ENCODE measurements around the gene FHL1. TPM values are rescaled to one million over a fixed set of nuclear protein-coding genes. Genes with fewer than 3 reads are reported as not detected.
"Not testable (repeated sequence)": the region's sequence is repeated elsewhere in the genome, so short reads cannot be mapped to it uniquely, and the experiment has no call there.

Gene FHL1
- polyA plus RNA-seq, 3 donors = 58.4 to 67.9 (median 65.0) TPM

DNA sequence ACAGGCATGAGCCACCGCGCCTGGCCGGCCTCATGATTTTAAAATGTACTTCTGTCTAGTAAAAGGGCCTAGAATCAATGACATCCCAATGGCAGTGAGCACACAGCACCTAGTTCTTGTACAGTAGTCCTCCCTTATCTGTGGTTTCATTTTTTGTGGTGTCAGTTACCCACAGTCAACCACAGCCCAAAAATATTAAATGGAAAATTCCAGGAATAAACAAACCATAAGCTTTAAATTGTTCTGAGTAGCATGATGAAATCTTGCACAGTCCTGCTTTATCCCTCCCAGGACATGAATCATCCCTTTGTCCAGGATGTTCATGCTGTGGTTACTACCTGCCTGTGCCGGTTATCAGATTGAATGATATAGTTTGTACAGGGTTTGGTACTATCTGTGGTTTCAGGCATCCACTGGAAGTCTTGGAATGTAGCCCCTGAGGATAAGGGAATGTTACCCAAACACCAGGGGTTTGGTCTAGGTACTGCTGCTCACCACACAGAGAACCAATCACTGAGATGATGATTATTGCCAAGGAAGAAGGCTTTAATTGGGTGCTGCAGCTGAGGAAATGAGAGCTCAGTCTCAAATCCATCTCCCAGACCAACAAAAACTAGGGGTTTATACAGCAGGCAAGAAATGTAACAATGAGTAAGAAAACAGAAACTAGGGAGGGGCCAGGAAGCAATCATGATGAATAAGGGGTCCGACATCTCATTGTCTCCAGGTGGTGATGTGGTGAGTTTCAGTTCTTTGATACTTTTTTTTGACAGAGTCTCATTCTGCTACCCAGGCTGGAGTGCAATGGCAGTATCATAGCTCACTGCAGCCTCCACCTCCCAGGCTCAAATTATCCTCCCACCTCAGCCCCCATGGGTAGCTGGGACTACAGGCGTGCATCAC lies 16.2 kb upstream of the FHL1 start:
- no peak for DNase-seq (ENCODE audit: extremely low read depth in 1 of 11, low read depth in 9 of 11, low spot score in 4 of 11)

GRCh38 chrX:136138939-136139338 lies 8.4 kb upstream of the FHL1 start:
- DNase-seq (ENCODE audit: extremely low read depth in 1 of 11, low read depth in 9 of 11, low spot score in 4 of 11) = no peak

- no peak for DNase-seq (ENCODE audit: extremely low read depth in 1 of 11, low read depth in 9 of 11, low spot score in 4 of 11)
Measured at GRCh38 chrX:136141569-136141968, 5.8 kb upstream of the FHL1 start.

DNA sequence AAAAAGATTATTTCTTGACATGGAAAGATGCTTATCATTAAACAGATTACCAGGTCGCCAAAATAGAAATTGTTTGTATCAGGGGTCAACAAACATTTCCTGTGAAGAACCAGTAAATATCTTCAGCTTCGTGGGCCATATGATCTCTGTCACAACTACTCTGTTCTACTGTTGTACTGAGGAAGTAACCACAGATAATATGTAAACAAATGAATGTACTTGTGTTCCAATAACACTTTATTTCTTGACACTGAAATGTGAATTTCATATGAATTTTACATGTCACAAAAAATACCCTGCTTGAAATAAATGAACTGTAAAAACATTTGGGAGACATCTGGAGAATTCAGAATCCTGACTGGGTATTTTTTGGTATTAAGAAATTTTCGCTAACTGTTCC lies 4.7 kb upstream of the FHL1 start:
- DNase-seq (ENCODE audit: extremely low read depth in 1 of 11, low read depth in 9 of 11, low spot score in 4 of 11) = no peak

DNA sequence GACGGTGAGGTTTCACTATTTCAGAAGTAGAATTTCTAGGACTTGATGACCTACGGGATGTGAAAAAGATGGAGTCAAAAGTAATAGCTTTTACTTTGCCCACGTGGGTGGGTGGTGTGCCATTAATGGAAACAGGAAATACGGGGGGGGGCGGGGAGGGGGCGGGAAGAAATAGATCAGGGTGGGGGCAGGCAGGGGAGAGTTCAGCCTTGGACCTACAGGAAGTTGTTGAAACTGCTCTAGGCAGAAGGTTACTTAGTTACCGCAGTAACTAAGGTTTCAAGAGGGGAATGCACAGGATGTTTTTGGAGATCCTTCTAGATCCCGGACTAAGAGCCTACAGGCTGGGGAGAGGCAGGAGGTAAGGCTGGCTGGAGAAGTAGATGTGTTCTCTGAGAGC lies 3.6 kb upstream of the FHL1 start:
- no peak for DNase-seq (ENCODE audit: extremely low read depth in 1 of 11, low read depth in 9 of 11, low spot score in 4 of 11)

- no peak for DNase-seq (ENCODE audit: extremely low read depth in 1 of 11, low read depth in 9 of 11, low spot score in 4 of 11)
Measured at GRCh38 chrX:136146614-136147314, 569 bp upstream of the FHL1 start.

GRCh38 chrX:136147976-136148375 lies 643 bp downstream of the FHL1 start:
- DNase-seq (ENCODE audit: extremely low read depth in 1 of 11, low read depth in 9 of 11, low spot score in 4 of 11) = no peak

- DNase-seq (ENCODE audit: extremely low read depth in 1 of 11, low read depth in 9 of 11, low spot score in 4 of 11) = no peak
Measured at GRCh38 chrX:136148391-136148790, 1.1 kb downstream of the FHL1 start.

DNA sequence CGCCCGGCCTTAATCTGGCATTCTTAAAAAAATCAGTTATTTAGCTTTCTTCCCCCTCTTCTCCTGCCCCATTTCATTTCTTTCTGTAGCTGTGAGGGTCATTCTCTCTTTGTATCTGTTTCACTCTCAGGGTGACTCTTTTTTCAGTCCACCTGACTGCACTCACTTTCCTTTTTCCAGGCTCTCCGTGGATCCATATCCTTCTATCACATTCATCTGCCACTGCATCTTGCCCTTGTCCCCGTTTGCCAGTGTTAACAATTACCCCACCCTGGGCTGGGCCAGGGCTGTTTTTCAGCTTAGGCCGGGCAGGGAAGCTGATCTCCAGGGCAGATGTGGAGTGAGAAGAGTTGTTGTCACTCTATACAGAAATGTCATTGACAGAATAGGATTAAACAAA lies 7.7 kb downstream of the FHL1 start:
- DNase-seq (ENCODE audit: extremely low read depth in 1 of 11, low read depth in 9 of 11, low spot score in 4 of 11) = no peak

DNA sequence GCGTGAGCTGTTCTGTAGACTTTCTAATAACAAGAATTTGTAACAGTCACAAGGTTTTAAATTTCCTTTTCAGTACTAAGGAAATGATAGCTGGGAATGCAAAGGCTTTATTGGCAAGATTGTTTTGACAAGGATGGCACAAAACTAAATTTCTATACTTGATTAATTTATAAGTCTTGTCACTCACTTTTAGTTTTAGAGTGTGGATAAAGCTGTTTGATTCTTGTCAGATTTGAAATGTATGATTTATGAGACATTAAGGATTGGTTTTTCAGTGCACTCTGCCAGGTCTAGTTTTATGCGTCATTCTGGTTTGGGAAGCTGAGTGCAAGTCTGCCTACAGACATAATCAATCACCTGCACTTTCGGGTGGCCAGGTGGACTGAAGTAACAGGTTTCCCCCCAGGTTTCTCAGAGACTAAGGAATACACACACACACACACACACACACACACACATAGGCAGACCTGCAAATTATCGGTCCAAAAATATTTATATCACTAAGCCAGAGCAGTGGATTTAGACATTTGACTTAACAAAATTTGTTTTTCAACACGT lies 9.3 kb downstream of the FHL1 start:
- no peak for DNase-seq (ENCODE audit: extremely low read depth in 1 of 11, low read depth in 9 of 11, low spot score in 4 of 11)

- DNase-seq (ENCODE audit: extremely low read depth in 1 of 11, low read depth in 9 of 11, low spot score in 4 of 11) = no peak
Measured at GRCh38 chrX:136157187-136157586, 9.9 kb downstream of the FHL1 start.

DNA sequence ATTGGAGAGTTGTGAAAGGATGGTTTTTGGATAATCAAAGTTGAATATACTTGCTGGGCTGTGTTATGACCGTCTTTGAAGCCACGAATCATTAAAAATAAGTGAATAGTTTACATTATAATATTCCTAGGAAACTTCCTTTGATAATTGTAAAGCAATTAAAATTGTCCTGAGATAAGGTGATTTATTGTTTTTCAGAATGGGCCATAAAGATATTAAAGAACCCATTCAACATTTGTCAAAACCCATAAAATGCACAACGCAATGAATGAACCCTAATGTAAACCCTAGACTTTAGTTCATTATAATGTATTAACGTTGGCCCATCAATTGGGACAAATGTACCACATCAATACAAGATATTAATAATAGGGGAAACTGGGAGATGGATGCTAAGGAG lies 11.4 kb downstream of the FHL1 start:
- no peak for DNase-seq (ENCODE audit: extremely low read depth in 1 of 11, low read depth in 9 of 11, low spot score in 4 of 11)

DNA sequence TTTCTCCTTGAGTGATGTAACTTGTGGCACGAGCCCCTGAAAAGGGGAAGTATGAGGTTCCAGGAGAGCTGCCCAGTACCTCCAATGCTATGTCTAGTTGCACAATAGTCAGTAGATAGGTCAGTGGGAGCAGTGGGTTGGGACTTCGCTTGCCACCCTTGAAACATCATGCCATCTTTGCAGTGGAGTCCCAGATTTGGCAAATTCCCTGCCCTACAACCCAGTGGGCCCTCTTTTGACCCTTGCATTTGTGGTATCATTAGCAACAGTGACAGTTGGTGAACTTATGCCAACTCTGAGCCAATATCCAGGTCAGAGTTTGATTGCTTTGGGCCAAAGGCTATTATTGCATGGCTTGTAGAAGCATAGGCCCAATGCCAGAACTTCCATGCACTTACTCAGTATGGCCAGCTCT lies 12.3 kb downstream of the FHL1 start:
- no peak for DNase-seq (ENCODE audit: extremely low read depth in 1 of 11, low read depth in 9 of 11, low spot score in 4 of 11)

- DNase-seq (ENCODE audit: extremely low read depth in 1 of 11, low read depth in 9 of 11, low spot score in 4 of 11) = no peak
Measured at GRCh38 chrX:136162827-136163570, 15.7 kb downstream of the FHL1 start.

DNA sequence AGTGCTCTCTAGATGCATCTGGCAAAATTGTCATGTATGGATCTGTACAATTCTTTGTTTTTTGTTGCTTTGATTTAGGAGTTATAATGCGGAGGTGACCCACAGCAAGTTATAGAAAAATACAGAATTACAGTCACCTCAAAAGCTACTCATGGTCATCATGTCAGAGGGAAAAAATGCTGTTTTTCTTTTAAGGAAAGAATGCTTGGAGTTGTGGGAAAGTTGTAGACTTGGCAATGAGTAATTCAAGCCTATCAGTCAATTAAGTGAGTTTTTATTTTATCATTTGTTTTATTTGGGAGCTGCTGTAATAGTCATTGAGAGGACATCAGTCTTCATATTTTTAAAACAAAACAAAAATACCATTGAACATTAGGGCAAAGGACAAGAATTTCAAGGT lies 16.4 kb downstream of the FHL1 start:
- DNase-seq (ENCODE audit: extremely low read depth in 1 of 11, low read depth in 9 of 11, low spot score in 4 of 11) = no peak

DNA sequence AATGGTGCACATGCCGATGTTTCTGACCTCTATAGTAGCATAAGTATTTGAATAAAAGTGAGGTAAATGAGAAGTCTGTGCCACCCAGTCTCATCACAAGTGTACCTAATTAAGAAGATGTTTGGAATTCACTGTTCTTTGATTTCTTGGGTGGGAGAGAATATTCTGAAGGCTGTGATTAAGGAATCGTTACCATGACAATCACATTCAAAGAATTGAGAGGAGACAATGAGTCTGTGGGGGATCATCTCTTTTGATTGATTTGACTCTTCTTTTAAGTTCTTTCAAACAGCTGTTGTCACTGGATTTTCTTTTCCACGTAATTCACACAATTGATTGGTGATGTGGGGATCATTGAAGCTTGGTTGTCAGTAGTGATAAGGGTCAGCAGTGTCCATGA lies 18.1 kb downstream of the FHL1 start:
- no peak for DNase-seq (ENCODE audit: extremely low read depth in 1 of 11, low read depth in 9 of 11, low spot score in 4 of 11)

DNA sequence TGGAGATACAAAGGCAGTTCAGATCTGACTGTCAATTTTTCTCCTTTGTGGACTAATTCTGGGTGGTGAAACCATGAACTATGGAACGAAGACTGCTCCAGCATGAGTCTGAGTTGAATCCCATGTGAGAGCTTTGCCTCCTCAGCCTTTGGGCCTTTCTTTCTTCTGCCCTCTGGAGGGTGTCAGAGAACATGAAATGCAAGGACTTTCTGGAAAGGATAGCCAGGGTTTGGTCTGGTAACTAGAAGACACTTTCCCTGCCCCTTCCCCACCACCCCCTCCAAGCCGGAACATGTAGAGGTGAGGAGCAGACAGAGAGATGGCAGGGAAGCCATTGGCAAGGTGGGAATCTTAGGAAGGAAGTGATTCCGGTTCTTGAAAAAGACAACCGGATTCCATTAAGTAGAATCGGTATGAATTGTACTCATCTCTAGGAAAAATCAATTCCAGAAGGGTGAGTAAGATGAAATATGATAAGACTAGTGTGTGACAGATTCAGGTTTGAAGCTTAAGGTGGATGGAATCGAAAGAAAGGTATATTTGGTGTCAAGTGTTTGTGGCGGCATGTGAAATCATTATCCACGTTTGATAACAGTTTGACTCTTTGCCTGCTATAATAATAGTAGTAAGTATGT lies 19.0 kb downstream of the FHL1 start:
- no peak for DNase-seq (ENCODE audit: extremely low read depth in 1 of 11, low read depth in 9 of 11, low spot score in 4 of 11)

DNA sequence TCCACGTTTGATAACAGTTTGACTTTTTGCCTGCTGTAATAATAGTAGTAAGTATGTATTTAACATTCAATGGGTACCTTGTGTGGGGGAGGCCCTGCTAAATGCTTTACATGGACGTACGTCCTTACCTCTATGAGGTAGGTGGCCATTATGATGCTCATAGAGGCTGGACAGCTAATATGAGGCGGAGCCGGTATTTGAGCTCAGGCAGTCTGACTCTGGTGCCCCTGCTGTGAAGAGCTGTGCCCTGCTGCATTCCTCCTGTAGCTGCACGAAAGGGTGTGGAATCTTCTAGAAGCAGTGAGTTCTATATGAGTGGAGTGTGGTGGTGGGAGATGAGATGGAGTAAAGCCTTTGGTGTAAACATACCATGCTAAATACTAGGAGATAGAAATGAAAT lies 20.7 kb downstream of the FHL1 start:
- DNase-seq (ENCODE audit: extremely low read depth in 1 of 11, low read depth in 9 of 11, low spot score in 4 of 11) = not testable (repeated sequence)
